CD4-positive, CD25-positive, alpha-beta regulatory T cell (primary cell): ENCODE results near the gene MMEL1. TPM values are rescaled to one million over a fixed set of nuclear protein-coding genes. Genes with fewer than 3 reads are reported as not detected.
A peak's percentile ranks its signal among the peaks of the same experiment; 100 is the strongest.

Source experiments
- ATAC-seq, 2 donors: fragments of 150-1000 bp; cut with Tn5 transposase; one replicate each; pipeline ENCODE4 v1.10.0; 2021; ENCODE audit warnings: low read depth in 2 of 2, moderate number of reproducible peaks in 2 of 2, moderate library complexity in 1 of 2
- DNase-seq, 3 donors: peaks; one replicate each; pipeline versions ENCODE4 v3.0.0 to v3.0.0-alpha.2; 2012 to 2022; ENCODE audit warnings: mixed read lengths in 1 of 3
- H3K27ac ChIP-seq: one replicate; pipeline ENCODE4 v1.7.0; 2013; ENCODE audit warnings: mild to moderate bottlenecking, low read length; ENCODE audit not compliant: insufficient read depth, poor library complexity, severe bottlenecking
- H3K27me3 ChIP-seq: one replicate; pipeline ENCODE4 v1.7.0; 2013; ENCODE audit warnings: low read length; ENCODE audit not compliant: control insufficient read depth, insufficient read depth
- H3K36me3 ChIP-seq: one replicate; pipeline ENCODE4 v1.7.0; 2013; ENCODE audit warnings: mild to moderate bottlenecking, low read length, moderate library complexity; ENCODE audit not compliant: control insufficient read depth, insufficient read depth
- H3K4me1 ChIP-seq: 2 replicates; pipeline ENCODE4 v1.7.0; 2013; ENCODE audit warnings: mild to moderate bottlenecking, low read length; ENCODE audit not compliant: insufficient read depth, control insufficient read depth, poor library complexity, severe bottlenecking
- H3K4me3 ChIP-seq: one replicate; pipeline ENCODE4 v1.7.0; 2013; ENCODE audit warnings: low read depth, mild to moderate bottlenecking, low read length, moderate library complexity
- H3K9me3 ChIP-seq, 2 experiments: 1 replicate in 1 of 2; 2 replicates in 1 of 2; pipeline ENCODE4 v1.7.0; 2013; ENCODE audit warnings: low read length in 2 of 2, mild to moderate bottlenecking in 1 of 2, moderate library complexity in 1 of 2; ENCODE audit not compliant: control insufficient read depth in 2 of 2
- H3K27ac Mint-ChIP-seq, 3 donors: one replicate each; pipeline ENCODE4 v1.8.0; 2020 to 2022; ENCODE audit warnings: mild to moderate bottlenecking in 3 of 3, mixed read lengths in 3 of 3, moderate library complexity in 2 of 3
- H3K27me3 Mint-ChIP-seq: one replicate; pipeline ENCODE4 v1.8.0; 2022; ENCODE audit warnings: mild to moderate bottlenecking, mixed read lengths
- H3K36me3 Mint-ChIP-seq: one replicate; pipeline ENCODE4 v1.8.0; 2020; ENCODE audit warnings: mixed read lengths
- H3K4me1 Mint-ChIP-seq, 4 donors: one replicate each; pipeline ENCODE4 v1.8.0; 2020 to 2022; ENCODE audit warnings: mixed read lengths in 4 of 4, mild to moderate bottlenecking in 1 of 4
- H3K4me3 Mint-ChIP-seq, 4 donors: one replicate each; pipeline ENCODE4 v1.8.0; 2020 to 2022; ENCODE audit warnings: mild to moderate bottlenecking in 4 of 4, mixed read lengths in 4 of 4, moderate library complexity in 3 of 4
- H3K9me3 Mint-ChIP-seq, 7 donors: one replicate each; pipeline ENCODE4 v1.8.0; 2020 to 2022; ENCODE audit warnings: mixed read lengths in 7 of 7, mild to moderate bottlenecking in 3 of 7, moderate library complexity in 2 of 7
- polyA plus RNA-seq, 4 donors: library from polyadenylated mRNA; unstranded; fragments of 300-500 nt; fragmentation: Illumina TruSeq; gene quantifications; one replicate each; pipeline ENCODE4 v1.2.3, GENCODE V29; 2021
- total RNA-seq: library from RNA; stranded (reverse); gene quantifications from one replicate; pipeline ENCODE4 v1.2.3, GENCODE V29; 2022

Gene MMEL1
- total and polyA plus RNA-seq, 5 donors from 2014 or later = 0.79 to 18.1 (median 15.2) TPM

DNA sequence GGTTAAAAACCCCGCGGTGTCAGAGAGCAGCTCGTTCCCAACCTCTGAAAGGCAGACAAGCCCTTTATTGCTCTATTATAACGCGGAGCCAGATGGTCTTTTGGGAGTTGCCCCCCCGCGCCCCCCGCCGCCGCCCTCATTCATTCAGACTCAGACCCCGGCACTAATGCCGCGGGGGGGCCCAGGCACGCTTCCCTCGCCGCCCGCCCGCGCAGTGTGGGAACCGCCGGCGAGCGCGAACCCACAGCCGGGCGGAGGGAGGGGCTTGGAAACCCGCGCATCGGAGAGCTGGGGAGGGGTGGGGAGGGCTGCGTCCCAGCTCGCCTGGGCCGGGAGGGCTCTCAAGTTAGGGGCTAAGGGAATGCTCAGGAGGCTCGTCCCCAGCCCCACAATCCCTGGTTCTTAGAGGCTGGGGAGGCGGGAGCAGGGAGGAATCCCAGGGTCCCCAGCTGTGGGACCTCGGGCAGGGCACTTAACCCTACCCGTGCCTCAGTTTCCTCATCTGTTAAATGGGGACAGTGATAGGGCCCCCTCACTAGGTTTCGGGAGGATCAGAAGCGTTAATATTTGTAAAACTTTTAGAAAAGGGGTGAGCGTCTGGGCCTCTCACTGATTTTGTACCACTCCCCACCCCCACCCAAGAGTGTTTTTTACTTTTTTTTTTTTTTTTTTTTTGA, 91.9 kb downstream of the MMEL1 start:
- Mint-ChIP-seq H3K4me3 (peak overlapping the region in 1 of 4 donors; percentile 54), H3K27ac (no peak overlapping the region), H3K9me3 (no peaks in the 10 kb centered on the region), H3K36me3 (no peaks in the 10 kb centered on the region), H3K27me3 (peaks cover 9% of the 10 kb centered on the region), H3K4me1 (peaks cover 0 to 15% (median 3%) of the 10 kb centered on the region in 4 donors)
- DNase-seq (no peak), ATAC-seq (no peak)
- Histone ChIP-seq H3K4me3 (no peak overlapping the region), H3K36me3 (no peaks in the 10 kb centered on the region), H3K4me1 (peaks cover 21% of the 10 kb centered on the region), H3K9me3 (no peaks in the 10 kb centered on the region), H3K27ac (no peak overlapping the region), H3K27me3 (no peaks in the 10 kb centered on the region)

Other genes starting within 250 kb of the MMEL1 start
- gene MORN1, start 241.5 kb downstream of the MMEL1 start, total RNA-seq = 7.3 TPM
- gene MORN1, start 241.5 kb downstream of the MMEL1 start, polyA plus RNA-seq = 1 to 10 TPM; 1.3 to 3.2 (median 2.1) TPM
- gene RER1, start 241.2 kb downstream of the MMEL1 start, total RNA-seq = 91.3 TPM
- 100 to 1,000 TPM; 156 to 184 (median 173) TPM for gene RER1, start 241.2 kb downstream of the MMEL1 start, polyA plus RNA-seq
- gene PEX10, start 220.5 kb downstream of the MMEL1 start, total RNA-seq = 7.6 TPM
- 1 to 10 TPM; 6.3 to 9.7 (median 8.4) TPM for gene PEX10, start 220.5 kb downstream of the MMEL1 start, polyA plus RNA-seq
- gene PLCH2, start 156.7 kb downstream of the MMEL1 start, total RNA-seq = 43.4 TPM
- gene PLCH2, start 156.7 kb downstream of the MMEL1 start, polyA plus RNA-seq = 1 to 10 TPM in 3 of 4 donors, under 1 TPM in 1; 0.35 to 2.8 (median 1.1) TPM
- gene PANK4, start 106.4 kb downstream of the MMEL1 start, total RNA-seq = 66.6 TPM
- gene PANK4, start 106.4 kb downstream of the MMEL1 start, polyA plus RNA-seq = 10 to 100 TPM; 16.8 to 23.7 (median 17.3) TPM
- gene HES5, start 102.8 kb downstream of the MMEL1 start, total RNA-seq = not detected
- not detected for gene HES5, start 102.8 kb downstream of the MMEL1 start, polyA plus RNA-seq
- gene TNFRSF14, start 76.6 kb downstream of the MMEL1 start, total RNA-seq = 235 TPM
- 10 to 100 TPM; 57.3 to 75.8 (median 73.8) TPM for gene TNFRSF14, start 76.6 kb downstream of the MMEL1 start, polyA plus RNA-seq
- gene PRXL2B, start 46.2 kb downstream of the MMEL1 start, total RNA-seq = 24.5 TPM
- 10 to 100 TPM; 24.7 to 31.1 (median 27.2) TPM for gene PRXL2B, start 46.2 kb downstream of the MMEL1 start, polyA plus RNA-seq
- 1.1 TPM for gene TTC34, start 168.7 kb upstream of the MMEL1 start, total RNA-seq
- under 1 TPM; 0.05 to 0.17 (median 0.09) TPM for gene TTC34, start 168.7 kb upstream of the MMEL1 start, polyA plus RNA-seq